Urothelium cell line (cell line): ENCODE measurements around the gene LRRC9.
A peak's percentile ranks its signal among the peaks of the same experiment; 100 is the strongest.
"Not testable (repeated sequence)": the region's sequence is repeated elsewhere in the genome, so short reads cannot be mapped to it uniquely, and the experiment has no call there.

ENCODE experiments used
- DNase-seq: peaks from one replicate; pipeline ENCODE4 v3.0.0; 2011; ENCODE audit warnings: low spot score, mixed read lengths
- FAIRE-seq: peaks from 2 replicates; lab custom pipeline; 2011; peaks lifted over from hg19 to GRCh38; lab: Jason Lieb, UNC

The LRRC9 gene

DNA sequence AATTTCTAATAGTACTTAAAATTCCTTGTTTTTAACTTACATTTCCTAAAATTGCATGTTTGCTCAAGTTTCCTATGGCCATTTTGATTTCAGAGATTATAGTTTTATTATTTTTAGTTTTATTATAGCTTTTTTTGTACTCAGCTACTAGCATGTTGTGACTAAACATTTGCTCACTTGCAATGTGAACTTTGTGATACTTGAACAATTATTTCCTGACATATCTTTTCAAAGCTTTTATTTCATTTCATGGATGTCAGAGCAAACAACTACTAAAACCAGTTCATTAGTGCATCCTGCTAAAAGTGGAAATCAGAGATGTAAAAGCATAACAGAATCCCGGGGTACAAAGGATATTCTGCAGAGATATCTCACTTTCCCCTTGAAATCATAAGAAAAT is 138.1 kb downstream of the LRRC9 start:
- FAIRE-seq (no peak), DNase-seq (no peak)

DNA sequence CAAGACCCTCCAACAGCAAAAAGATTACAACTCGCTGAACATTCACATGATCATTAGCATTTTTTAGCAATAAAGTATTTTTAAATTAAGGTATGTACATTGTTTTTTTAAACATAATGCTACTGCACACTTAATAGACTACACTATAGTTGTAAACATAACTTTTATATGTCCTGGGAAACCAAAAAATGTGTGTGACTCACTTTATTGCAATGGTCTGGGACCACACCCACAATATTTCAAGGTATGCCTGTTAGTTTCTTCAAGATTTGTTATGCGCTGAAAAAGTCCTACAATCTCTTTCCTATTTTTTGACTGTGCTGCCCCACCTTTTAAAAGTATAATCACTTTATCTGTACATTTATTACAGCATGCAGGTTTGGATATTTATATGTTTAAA is 141.4 kb downstream of the LRRC9 start:
- FAIRE-seq (no peak), DNase-seq (no peak)

DNA sequence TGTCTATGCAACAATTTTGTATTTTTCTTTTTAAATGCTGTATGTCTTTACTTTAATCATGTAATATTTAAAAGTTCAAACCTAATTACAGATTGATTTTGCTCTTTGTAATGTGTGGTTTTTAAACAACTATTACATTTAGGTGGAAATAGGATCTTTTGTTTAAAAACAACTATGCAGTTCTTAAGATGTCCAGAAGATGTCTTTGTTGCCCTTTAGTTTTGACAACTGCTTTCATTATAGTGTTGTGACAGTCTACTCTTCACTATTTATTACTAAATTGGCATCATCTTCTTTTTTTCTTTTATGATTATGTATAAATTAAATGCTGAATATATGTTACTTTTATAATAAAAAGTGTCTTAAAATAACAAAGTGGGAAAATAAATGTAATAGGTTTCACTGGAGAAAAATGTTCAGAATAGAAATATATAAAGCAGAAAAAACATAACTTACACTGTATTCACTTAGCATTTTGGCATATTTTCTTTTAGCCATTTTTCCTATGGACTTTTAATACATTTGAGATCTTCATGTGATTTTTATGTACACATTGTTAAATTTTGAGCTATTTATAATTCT is 144.6 kb downstream of the LRRC9 start:
- DNase-seq: no peak
- FAIRE-seq: no peak

DNA sequence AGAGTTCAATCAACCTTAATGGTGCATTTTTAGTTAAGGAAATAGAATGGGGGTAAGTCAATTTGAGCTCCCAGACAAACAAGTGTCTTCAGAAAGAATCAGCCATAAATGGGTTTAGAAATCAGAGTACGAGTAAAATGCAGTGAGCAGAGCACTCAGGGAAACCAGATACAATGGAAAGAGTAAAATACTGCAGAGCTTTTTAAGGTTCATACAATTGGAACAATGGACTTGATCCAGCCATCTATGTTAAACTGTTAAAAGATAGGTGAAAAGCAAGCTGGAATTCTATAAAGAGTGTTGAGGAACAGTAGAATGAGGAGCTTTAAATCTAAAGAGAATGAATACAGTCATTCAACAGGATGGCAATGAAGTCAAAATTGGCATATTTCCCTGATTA is 147.9 kb downstream of the LRRC9 start:
- DNase-seq: no peak
- no peak for FAIRE-seq

DNA sequence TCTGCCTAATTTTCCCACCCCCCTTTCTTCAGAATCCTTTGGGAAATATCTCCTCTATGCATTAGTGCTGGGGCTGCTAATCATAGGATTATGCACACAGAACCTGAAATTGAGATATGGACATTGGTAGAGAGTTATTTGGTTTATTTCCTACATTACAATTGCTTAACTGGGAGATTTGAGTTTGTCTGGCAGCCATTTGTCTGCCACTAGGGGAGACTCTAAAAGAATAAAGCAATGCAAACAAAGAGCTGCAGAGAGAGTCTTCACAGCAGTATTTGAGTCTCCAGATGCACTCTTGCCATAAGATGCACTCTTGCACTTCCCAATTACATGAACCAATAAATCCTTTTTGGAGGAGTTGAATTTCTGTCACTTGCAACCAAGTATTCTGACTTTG is 159.8 kb downstream of the LRRC9 start:
- FAIRE-seq (peak; percentile 27), DNase-seq (no peak)

DNA sequence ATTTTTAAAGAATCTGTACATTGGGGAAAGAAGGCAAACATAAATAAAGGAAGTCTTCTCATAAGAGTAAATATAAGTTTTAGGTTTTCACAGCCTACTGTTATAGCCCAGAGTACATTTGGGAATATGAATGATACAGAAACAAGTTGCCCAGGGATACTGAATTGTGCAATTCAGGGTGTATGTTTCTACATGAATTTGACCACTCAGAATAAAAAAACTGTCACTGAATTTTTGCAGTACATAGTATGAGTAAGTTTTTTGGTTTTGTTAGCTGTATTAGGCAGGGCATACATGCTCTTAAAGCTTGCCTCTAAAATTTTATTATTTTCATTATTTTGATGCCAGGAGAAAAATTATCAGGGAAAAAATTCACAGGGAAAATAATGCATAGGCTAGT is 165.1 kb downstream of the LRRC9 start:
- FAIRE-seq (no peak), DNase-seq (no peak)

DNA sequence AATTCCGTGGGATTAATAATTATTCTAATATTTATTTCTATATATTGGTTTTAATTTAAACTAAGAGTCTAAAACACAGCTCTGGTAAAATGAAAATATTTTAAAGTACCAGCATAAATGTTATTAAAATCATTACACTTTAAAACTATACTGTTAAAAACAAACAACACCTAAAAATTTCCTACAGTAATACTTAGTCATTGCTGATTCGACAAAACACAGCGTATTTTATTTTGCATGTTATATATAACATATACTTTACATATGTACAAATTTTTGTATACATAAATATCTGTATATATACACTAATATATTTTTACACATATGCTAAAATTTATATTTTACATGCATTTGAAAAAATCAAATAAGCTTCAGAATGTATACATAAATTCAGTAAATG is 165.7 kb downstream of the LRRC9 start:
- DNase-seq: no peak
- no peak for FAIRE-seq

DNA sequence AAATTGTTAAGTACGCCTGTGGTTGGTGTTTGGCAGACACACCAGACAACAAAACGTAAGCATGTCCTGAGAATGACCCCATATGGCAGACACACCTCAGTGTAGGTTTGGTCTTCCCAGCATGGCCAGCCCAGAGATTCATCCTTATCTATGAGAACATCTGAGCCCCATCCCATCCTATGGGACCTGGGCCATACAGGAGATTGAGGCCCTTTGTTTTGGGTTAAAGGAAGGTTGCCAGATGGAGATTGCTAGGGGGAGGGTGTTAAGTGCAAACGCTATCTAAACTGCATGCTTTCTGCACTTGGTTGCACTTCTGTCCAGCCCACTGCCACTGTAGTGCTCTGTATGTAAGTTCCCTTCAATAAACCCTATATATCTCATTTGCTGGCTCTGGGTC is 167.7 kb downstream of the LRRC9 start:
- peak; percentile 79 for FAIRE-seq
- DNase-seq: no peak

DNA sequence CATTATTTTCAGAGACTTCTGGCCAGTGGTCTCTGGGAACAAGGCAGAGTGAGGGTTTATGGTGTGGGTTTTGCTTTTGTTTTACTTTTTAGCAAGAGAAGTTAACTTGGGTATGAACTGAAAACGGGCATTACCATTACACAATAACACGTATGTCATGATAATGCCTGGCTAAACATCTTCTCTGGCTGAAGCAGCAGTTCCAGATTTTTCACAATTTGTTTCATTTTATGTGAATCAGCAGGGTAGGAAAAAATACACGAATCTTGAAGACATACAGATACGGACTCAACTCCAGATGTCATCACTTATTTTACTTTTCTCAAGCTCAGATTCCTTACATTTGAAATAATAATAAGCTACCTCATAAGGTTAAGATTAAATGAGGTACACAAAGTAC is 169.3 kb downstream of the LRRC9 start:
- peak; percentile 78 for FAIRE-seq
- DNase-seq: no peak

DNA sequence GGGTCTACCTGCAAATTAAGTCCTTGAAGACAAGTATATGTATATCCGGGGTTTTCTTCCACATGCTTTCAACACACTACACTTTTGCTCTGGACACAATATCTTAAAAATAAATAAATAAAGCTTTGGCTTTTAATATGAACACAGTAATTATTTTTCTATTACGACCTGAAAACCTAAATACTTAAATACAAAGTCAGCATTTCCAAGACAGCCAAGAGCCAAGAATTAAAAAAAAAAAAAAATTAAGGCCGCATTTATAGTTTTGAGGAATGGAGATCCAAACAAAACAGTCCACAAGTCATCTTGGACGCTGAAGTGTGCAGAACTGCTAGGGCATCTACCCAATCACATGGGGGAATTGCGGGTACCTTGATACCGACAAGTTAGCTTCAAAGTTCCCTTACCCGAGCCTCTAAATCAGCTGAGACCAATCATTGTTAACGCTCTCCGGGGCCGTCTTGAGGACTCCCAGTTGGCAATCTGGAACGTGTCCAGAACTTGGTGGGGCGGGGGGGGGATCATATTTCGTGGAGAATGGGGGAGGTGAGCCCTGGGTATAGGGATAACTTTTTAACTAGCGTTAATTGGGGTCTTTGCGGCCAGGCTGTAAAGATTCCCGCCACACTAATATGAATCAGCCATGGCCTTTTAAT is 171.0 kb downstream of the LRRC9 start:
- no peak for FAIRE-seq
- peak; percentile 79 for DNase-seq

DNA sequence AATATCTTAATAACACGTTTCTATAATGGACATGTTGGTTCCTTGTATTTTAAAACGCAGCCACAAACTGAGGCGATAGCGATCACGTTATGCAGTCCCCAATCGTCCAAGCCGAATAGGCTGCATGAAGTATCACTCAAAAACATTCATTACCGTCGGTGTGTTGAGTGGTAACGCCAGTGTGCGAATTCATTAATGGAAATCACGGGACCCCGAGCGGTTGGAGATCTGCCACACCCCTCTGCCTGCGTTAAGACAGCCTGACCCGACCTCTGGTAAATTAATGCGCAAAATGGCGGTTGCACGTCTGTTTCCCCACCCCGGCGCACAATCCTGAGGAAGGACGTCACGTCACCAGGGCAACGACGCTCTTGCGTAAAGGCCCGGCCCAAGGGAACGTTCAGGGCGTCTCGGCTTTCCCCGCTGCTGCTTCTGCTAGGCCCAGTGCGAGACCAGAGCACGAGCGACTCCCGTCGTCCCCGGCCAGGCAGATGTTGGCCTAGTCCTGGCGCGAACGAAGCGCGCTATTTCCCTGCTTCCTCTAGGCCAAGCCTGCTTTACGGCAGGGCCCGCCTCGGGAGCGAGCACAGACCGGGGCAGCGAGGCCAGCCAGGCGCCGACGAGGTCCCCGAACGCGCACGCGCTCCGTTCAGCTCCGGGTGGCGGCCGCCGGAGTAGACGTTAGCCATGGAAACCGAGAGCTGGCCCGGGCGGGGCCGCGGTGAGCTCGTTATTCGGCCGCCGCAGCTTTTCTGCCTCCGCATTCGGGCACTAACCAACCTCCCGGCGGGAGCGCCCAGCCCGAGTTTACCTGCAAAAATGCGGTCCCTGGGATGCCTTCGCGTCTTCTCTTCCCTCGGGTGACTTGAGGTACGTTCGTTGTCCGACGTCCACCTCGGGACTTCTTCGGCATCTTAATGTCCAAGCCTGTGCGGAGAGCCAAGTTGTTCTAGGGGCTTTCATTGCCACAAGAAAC is 171.9 kb downstream of the LRRC9 start, which contains the start of gene PCNX4:
Gene PCNX4, plus strand, starts transcription at position 374 of the 976 bp plus-strand sequence. CDS start 15,716 bp downstream, outside the sequence.
- FAIRE-seq (peak; percentile 99), DNase-seq (peak; percentile 99)

DNA sequence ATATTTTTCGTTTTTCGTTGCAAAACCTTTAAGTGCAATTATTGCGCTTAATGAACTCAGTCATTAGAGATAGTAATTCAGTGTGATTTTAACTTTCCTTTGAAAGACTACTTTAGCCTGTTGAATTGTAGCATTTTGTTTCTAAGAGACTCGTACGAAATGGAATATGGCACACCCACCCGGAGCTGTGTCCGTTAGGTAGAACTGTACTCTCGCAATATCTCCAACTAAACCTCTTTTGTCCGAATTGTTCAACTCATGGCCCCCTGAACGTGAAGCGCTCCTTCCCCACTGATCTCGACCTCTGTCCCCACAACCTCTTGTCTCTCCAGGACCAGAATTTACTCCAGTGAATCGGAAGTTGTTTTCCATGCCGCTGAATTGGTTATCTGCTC is 172.6 kb downstream of the LRRC9 start:
- peak; percentile 43 for DNase-seq
- no peak for FAIRE-seq

DNA sequence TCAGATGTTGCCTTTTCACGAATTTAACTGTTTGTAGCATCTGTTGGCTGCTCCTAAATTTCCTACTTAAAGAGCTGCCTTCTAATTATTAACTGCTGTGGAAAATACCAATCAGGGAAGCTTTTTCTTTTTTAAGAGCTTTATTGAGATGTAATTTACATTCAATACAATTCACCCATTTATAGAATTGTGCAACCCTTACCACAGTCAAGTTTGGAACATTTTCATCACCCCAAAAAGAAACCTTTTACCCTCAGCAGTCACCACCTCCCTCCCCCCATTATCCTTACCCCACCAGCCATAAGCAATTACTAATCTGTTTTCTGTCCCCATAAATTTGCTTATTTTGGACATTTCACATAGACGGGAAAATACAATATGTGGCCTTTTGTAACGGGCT is 173.1 kb downstream of the LRRC9 start:
- DNase-seq: no peak
- FAIRE-seq: no peak

DNA sequence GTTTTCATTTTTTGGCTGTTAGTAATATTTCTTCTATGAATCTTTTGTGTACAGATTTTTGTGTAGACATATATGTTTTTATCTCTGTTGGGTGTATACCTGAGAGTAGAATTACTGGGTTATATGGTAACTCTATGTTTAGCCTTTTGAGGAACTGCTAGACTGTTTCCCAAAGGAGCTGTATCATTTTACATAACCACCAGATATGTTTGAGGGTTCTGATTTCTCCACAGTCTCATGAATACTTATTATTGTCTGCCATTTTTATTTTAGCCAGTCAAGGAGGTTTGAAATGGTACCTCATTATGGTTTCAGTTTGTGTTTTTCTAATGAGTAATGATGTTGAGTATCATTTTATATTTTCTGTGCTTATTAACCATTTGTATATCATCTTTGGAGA is 173.7 kb downstream of the LRRC9 start:
- FAIRE-seq: no peak

DNA sequence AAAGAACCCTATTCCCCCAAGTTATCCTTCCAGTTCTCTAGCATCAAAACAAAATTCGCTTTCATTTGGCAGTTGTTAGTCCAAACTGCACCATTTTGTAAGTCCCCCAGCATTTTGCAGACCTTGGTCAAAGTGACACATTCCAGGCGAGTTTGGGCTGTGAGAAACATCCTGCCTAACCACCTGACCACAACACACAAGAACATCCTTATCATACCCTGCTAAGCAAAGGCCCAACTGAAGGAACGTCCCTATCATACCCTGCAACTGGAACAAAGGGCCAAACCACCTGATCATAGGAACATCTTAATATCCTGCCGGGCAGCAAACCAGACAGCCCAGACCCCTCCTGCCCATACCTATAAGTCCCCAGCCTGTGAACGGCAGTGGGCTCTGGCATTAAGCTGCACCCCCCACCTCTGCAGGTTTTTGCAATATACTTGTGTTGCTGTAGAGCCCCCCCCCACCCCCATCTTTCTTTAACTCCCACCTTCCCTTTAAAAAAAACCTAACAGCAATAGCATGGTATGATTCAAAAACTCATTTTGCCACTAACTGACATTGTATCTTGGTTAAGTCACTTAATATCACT is 174.5 kb downstream of the LRRC9 start:
- peak; percentile 96 for FAIRE-seq

More for the DNA sequence above, 173.7 kb downstream of the LRRC9 start:
- DNase-seq: no peak

DNA sequence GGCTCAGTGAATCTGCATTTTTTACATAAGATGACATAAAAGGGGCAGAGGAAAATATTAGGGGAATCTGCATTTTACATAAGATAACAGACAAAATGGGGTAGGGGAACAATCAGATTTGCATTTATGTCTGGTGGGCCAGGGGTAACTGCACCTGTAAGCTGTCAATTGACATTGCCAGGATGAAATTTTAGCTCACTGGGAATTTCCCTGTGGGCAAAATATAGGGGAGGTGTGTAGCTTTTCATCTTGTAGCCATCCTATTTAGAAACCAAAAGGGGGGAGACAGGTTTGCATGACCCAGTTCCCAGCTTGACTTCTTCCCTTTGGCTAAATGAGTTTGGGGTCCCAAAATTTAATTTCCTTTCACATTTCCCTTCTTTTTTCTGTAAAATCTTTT is 175.3 kb downstream of the LRRC9 start:
- no peak for FAIRE-seq
- DNase-seq: no peak

More for the DNA sequence above, 174.5 kb downstream of the LRRC9 start:
- DNase-seq: peak; percentile 84

DNA sequence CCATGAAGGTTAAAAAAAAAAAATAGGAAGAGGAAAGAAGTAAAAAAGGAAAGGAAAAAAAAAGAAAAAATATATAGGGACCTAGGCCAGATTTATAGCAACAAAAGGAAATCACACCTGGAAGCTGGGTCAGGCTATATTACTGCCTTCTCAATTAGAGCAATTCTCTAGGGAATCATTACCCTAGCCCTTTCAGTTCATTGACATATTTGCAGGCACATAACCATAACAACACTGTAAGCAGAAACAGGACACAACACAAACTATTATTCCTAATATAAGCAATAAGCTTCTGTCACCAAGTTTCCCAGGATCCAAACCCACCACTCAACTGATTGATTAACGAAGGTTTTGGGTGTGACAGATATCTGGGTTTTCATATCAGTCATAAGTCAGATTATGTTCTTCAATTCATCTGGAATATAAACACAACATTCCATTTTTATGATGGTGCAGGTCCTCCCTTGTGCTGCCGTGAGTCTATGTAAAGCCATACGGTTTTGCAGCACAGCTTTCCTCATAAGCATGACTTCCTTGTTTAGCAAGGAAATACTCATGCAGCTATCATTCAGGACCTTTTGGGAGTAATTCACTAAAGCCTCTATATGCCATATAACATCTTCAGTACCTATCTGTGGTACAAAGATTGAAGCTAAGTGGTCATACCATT is 176.0 kb downstream of the LRRC9 start:
- DNase-seq (no peak), FAIRE-seq (no peak)

DNA sequence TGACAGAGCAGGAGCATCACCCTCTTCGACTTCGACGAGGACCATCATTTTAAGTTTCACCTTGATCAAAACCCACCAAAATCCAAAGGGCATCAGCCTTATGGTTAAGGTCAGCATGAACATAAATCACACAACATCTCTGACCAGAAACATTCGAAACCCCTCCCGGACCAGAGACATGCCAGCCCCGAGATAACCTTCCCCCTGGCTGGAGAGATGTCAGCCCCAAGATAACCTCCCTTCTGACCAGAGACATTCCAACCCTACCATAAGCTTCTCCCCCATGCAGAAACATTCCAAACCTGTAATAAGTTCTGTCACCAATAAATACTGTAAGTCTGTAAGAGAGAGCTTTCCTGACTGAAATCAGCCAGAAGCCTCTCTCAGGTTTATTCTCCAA is 178.0 kb downstream of the LRRC9 start:
- peak; percentile 95 for FAIRE-seq

DNA sequence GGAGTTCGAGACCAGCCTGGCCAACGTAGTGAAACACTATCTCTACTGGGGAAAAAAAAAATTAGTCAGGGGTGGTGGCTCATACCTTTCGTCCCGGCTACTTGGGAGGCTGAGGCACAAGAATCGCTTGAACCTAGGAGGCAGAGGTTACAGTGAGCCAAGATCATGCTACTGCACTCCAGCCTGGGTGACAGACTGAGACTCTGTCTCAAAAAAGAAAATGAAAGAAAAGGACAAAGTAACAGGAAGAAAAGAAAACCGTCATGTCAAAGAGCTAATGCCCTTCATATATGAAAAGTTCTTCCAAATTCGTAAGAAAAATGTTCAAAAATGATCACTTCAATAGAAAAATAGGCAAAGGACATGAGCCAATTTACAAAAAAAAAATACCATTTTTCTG is 179.9 kb downstream of the LRRC9 start:
- FAIRE-seq: not testable (repeated sequence)

More for the DNA sequence above, 178.0 kb downstream of the LRRC9 start:
- DNase-seq: no peak

DNA sequence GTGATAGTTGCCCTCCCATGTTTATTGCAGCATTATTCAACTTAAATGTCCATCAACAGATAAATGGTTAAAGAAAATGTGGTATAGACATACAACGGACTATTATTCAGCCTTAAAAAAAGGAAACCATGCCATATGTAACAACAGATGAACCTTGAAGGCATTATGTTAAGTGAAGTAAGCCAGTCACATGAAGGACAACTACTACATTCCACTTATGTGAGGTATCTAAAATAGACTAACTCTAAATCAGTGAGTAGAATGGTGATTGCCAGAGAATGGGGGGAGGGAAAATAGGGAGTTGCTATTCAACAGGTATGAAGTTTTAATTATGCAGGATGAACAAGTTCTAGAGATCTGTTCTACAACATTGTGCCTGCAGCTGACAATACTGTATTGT is 181.8 kb downstream of the LRRC9 start:
- DNase-seq (no peak), FAIRE-seq (peak; percentile 92)

More for the DNA sequence above, 179.9 kb downstream of the LRRC9 start:
- DNase-seq: not testable (repeated sequence)
